Measurements from ENCODE around the gene FAM219B.

DNA sequence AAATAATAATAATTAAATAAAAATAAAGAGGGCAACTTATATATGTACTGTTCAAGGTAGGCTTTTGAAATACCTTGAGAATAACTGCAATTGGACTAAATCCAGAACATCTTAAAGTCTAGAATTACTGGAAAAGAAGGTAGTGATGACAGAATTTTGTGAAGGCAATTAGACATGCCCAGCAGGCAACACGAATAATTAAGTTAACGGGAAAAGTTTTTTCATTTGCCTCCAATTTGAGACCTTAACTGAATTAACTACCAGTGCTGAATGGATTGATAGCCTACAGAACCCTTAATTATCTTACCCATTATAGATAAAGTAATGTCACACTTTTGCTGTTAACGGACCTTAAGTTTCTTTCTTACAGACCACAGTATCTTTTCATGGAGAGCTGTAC, 17.9 kb upstream of the FAM219B start:
- TF ChIP-seq MXI1 (IDR thresholded peaks at IDR 0.05; ENCODE audit: borderline replicate concordance, low read depth, low read length) (no peak), MAFK (IDR thresholded peaks at IDR 0.05; ENCODE audit: low read depth, low read length) (no peak), RAD21 (IDR thresholded peaks at IDR 0.05; ENCODE audit: low read length) (no peak)
- TF ChIP-seq, protein P1, sequence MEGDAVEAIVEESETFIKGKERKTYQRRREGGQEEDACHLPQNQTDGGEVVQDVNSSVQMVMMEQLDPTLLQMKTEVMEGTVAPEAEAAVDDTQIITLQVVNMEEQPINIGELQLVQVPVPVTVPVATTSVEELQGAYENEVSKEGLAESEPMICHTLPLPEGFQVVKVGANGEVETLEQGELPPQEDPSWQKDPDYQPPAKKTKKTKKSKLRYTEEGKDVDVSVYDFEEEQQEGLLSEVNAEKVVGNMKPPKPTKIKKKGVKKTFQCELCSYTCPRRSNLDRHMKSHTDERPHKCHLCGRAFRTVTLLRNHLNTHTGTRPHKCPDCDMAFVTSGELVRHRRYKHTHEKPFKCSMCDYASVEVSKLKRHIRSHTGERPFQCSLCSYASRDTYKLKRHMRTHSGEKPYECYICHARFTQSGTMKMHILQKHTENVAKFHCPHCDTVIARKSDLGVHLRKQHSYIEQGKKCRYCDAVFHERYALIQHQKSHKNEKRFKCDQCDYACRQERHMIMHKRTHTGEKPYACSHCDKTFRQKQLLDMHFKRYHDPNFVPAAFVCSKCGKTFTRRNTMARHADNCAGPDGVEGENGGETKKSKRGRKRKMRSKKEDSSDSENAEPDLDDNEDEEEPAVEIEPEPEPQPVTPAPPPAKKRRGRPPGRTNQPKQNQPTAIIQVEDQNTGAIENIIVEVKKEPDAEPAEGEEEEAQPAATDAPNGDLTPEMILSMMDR (conservative IDR thresholded peaks at IDR 0.05; ENCODE audit: low read depth, low read length): no peak
